SK-N-SH treated with all-trans-retinoic acid at 6 μM for 48 hours (cell line): ENCODE results near the gene CFI.

ENCODE experiments used
- ARNTL ChIP-seq: fragments of 450-650 bp; formaldehyde crosslinking; IDR thresholded peaks from 2 replicates; pipeline ENCODE4 v1.5.0; 2020; ENCODE audit warnings: low read depth, mild to moderate bottlenecking, moderate library complexity, borderline replicate concordance
- CSDC2 ChIP-seq: fragments of 250-450 bp; sonication (Bioruptor Pico); IDR thresholded peaks from 2 replicates; pipeline ENCODE4 v1.5.0; 2020; ENCODE audit warnings: mild to moderate bottlenecking, moderate library complexity
- ESRRG ChIP-seq: fragments of 250-450 bp; sonication (Bioruptor Pico); IDR thresholded peaks from 2 replicates; pipeline ENCODE4 v1.6.1; 2021; ENCODE audit warnings: mild to moderate bottlenecking
- PPARA ChIP-seq: fragments of 250-450 bp; sonication (Bioruptor Pico); IDR thresholded peaks from 2 replicates; pipeline ENCODE4 v1.5.0; 2020; ENCODE audit warnings: mild to moderate bottlenecking, borderline replicate concordance
- RARB ChIP-seq: fragments of 250-450 bp; sonication (Bioruptor Pico); IDR thresholded peaks from 2 replicates; pipeline ENCODE4 v1.8.0; 2021; ENCODE audit warnings: mild to moderate bottlenecking, moderate library complexity
- TOX ChIP-seq: fragments of 250-450 bp; sonication (Bioruptor Pico); IDR thresholded peaks from 2 replicates; pipeline ENCODE4 v1.8.0; 2021; ENCODE audit warnings: mild to moderate bottlenecking, moderate library complexity, borderline replicate concordance
- ZC3H10 ChIP-seq: fragments of 250-450 bp; sonication (Bioruptor Pico); IDR thresholded peaks from 2 replicates; pipeline ENCODE4 v1.5.1; 2021; ENCODE audit warnings: mild to moderate bottlenecking, moderate library complexity
- ZFP3 ChIP-seq: fragments of 250-450 bp; sonication (Bioruptor Pico); IDR thresholded peaks from 2 replicates; pipeline ENCODE4 v1.5.0; 2020; ENCODE audit warnings: mild to moderate bottlenecking, moderate library complexity
- ZNF565 ChIP-seq: fragments of 450-650 bp; formaldehyde crosslinking; conservative IDR thresholded peaks from 2 replicates; pipeline ENCODE4 v1.5.0; 2020; ENCODE audit warnings: low read depth, mild to moderate bottlenecking, moderate library complexity
- TF ChIP-seq, protein P1 (sequence below): fragments of 250-450 bp; sonication (Bioruptor Pico); IDR thresholded peaks from 2 replicates; pipeline ENCODE4 v1.8.0; 2020; ENCODE audit warnings: mild to moderate bottlenecking, moderate library complexity, borderline replicate concordance

DNA sequence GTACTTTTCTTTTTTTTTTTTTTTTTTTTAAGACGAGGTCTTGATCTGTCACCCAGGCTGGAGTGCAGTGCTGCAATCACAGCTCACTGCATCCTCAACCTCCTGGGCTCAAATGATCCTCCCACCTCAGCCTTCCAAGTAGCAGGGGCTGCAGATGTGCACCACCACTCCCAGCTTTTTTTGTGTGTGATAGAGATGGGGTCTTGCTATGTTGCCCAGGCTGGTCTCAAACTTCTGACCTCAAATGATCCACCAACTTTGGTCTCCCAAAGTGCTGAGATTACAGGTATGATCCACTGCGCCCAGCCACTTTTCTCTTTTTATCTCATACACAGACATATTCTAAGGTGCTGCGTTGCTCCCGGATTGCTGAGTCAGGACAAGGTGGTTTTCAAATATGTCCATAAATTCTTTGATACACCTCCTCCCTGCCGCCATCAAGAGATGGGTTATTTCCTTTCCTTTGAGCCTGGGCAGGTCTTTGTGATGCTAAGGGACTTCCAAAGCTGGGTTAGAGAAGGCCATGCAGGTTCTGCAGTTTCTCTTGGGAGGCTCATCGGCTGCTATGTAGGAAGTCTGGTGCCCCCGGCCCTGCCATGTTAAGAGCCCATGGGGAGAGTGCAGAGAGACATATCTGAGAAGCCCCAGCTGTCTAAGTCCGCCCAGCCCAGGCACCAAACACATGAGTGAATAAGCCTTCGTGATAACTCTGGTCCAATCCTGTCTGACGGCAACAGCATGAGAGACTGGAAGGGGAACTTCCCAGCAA, 63.5 kb downstream of the CFI start:
- TF ChIP-seq PPARA (CRISPR knock-in tag) (no peak), TOX (CRISPR knock-in tag) (no peak), ARNTL (CRISPR knock-in tag) (no peak), ESRRG (no peak), ZC3H10 (CRISPR knock-in tag) (no peak), ZNF565 (CRISPR knock-in tag) (no peak), CSDC2 (no peak), RARB (CRISPR knock-in tag) (no peak), ZFP3 (no peak)
- TF ChIP-seq, protein P1, sequence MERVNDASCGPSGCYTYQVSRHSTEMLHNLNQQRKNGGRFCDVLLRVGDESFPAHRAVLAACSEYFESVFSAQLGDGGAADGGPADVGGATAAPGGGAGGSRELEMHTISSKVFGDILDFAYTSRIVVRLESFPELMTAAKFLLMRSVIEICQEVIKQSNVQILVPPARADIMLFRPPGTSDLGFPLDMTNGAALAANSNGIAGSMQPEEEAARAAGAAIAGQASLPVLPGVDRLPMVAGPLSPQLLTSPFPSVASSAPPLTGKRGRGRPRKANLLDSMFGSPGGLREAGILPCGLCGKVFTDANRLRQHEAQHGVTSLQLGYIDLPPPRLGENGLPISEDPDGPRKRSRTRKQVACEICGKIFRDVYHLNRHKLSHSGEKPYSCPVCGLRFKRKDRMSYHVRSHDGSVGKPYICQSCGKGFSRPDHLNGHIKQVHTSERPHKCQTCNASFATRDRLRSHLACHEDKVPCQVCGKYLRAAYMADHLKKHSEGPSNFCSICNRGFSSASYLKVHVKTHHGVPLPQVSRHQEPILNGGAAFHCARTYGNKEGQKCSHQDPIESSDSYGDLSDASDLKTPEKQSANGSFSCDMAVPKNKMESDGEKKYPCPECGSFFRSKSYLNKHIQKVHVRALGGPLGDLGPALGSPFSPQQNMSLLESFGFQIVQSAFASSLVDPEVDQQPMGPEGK: no peak
